PC-3 (cell line): ENCODE data around the gene GANC. TPM values are rescaled to one million over a fixed set of nuclear protein-coding genes. Genes with fewer than 3 reads are reported as not detected.
"Not testable (repeated sequence)": the region's sequence is repeated elsewhere in the genome, so short reads cannot be mapped to it uniquely, and the experiment has no call there.

Source experiments
- ATAC-seq: fragments of 200-7000 bp; cut with Tn5 transposase; 2 replicates; pipeline ENCODE4 v1.9.1; 2020; ENCODE audit warnings: mild to moderate bottlenecking, moderate library complexity
- BruUV-seq: library from RNA; stranded (reverse); fragments of 400-500 nt; replicated peaks from 2 replicates; lab custom pipeline; 2021; lab: Mats Ljungman, UMichigan
- CTCF ChIA-PET: fragments of 300-600 bp; sonication (Branson Sonifier 250); formaldehyde crosslinking; loops from one replicate; lab custom pipeline; 2022; ENCODE audit warnings: antibody characterized with exemption; lab: Charles Lee
- POLR2A ChIA-PET: fragments of 300-600 bp; sonication (Branson Sonifier 250); formaldehyde crosslinking; loops from one replicate; lab custom pipeline; 2022; ENCODE audit warnings: antibody characterized with exemption; ENCODE audit not compliant: unreplicated experiment; lab: Charles Lee
- DNase-seq: peaks from one replicate; pipeline ENCODE4 v3.0.0-alpha.2; 2015
- H2AFZ ChIP-seq: fragments of 300-600 bp; sonication (generic); 2 replicates; pipeline ENCODE4 v1.6.0; 2016; ENCODE audit warnings: antibody characterized with exemption, low read length
- H3F3A ChIP-seq: fragments of 300-600 bp; sonication (generic); one replicate; pipeline ENCODE4 v1.6.0; 2017; ENCODE audit warnings: antibody characterized with exemption, low read length, control low read depth, mild to moderate bottlenecking; ENCODE audit not compliant: unreplicated experiment
- H3K27ac ChIP-seq: fragments of 300-600 bp; sonication (generic); 2 replicates; pipeline ENCODE4 v1.5.1; 2016; ENCODE audit warnings: mild to moderate bottlenecking, low read length
- H3K27me3 ChIP-seq: fragments of 300-600 bp; sonication (generic); 2 replicates; pipeline ENCODE4 v1.6.1; 2016; ENCODE audit warnings: low read length, mixed read lengths
- H3K36me3 ChIP-seq: fragments of 300-600 bp; sonication (generic); 2 replicates; pipeline ENCODE4 v1.6.1; 2016; ENCODE audit warnings: low read depth, mixed run types, low read length, mixed read lengths
- H3K4me1 ChIP-seq: fragments of 300-600 bp; sonication (generic); 2 replicates; pipeline ENCODE4 v1.5.1; 2016; ENCODE audit warnings: low read length; ENCODE audit not compliant: insufficient read depth
- H3K4me2 ChIP-seq: fragments of 300-600 bp; sonication (generic); 2 replicates; pipeline ENCODE4 v1.6.0; 2016; ENCODE audit warnings: low read length
- H3K4me3 ChIP-seq: fragments of 300-600 bp; sonication (generic); 2 replicates; pipeline ENCODE4 v1.5.1; 2016; ENCODE audit warnings: mild to moderate bottlenecking, low read length, mixed read lengths
- H3K79me2 ChIP-seq: fragments of 300-600 bp; sonication (generic); 2 replicates; pipeline ENCODE4 v1.6.1; 2017; ENCODE audit warnings: low read length, mixed read lengths
- H3K9ac ChIP-seq: fragments of 300-600 bp; sonication (generic); 2 replicates; pipeline ENCODE4 v1.6.0; 2016; ENCODE audit warnings: mild to moderate bottlenecking, low read length
- H3K9me2 ChIP-seq: fragments of 300-600 bp; sonication (generic); replicated peaks from 2 replicates; pipeline ENCODE4 v1.6.1; 2016; ENCODE audit warnings: mixed run types, low read length, mixed read lengths
- H3K9me3 ChIP-seq: fragments of 300-600 bp; sonication (generic); 2 replicates; pipeline ENCODE4 v1.6.1; 2016; ENCODE audit warnings: low read length, mixed read lengths
- H4K20me1 ChIP-seq: fragments of 300-600 bp; sonication (generic); 2 replicates; pipeline ENCODE4 v1.6.1; 2016; ENCODE audit warnings: low read length, mixed read lengths
- CTCF ChIP-seq: fragments of 300-600 bp; sonication (generic); conservative IDR thresholded peaks from 2 replicates; pipeline ENCODE4 v1.5.1; 2017; ENCODE audit warnings: antibody characterized with exemption, low read depth, mild to moderate bottlenecking, low read length
- EZH2 ChIP-seq: fragments of 300-600 bp; sonication (generic); IDR thresholded peaks from one replicate; pipeline ENCODE4 v1.6.1; 2017; ENCODE audit warnings: antibody characterized with exemption, mild to moderate bottlenecking, low read length; ENCODE audit not compliant: unreplicated experiment
- EZH2phosphoT487 ChIP-seq: fragments of 300-600 bp; sonication (generic); IDR thresholded peaks from 2 replicates; pipeline ENCODE4 v1.6.1; 2018; ENCODE audit warnings: mild to moderate bottlenecking, antibody characterized with exemption, low read length, borderline replicate concordance
- intact Hi-C: fragments of 100-400 bp; cut with micrococcal nuclease; formaldehyde crosslinking; loops from 2 replicates; pipeline ENCODE4 v1.9.0; 2023
- total RNA-seq: library from RNA; depleted of rRNA; stranded (reverse); fragments of >200 nt; gene quantifications from 2 replicates; pipeline ENCODE4 v1.2.3, GENCODE V29; 2014

GANC gene
- total RNA-seq, 1 experiment from 2014 or later = 12.4 TPM

GRCh38 chr15:42228036-42228435, 45.0 kb upstream of the GANC start:
- Histone ChIP-seq H3F3A (no peaks in the 10 kb centered on the region), H3K27ac (no peak overlapping the region), H2AFZ (no peak overlapping the region), H3K9me2 (no peaks in the 10 kb centered on the region), H3K36me3 (peaks cover 54% of the 10 kb centered on the region), H3K27me3 (no peaks in the 10 kb centered on the region), H3K9me3 (no peaks in the 10 kb centered on the region), H3K4me3 (no peak overlapping the region), H4K20me1 (no peaks in the 10 kb centered on the region), H3K9ac (no peak overlapping the region), H3K79me2 (no peaks in the 10 kb centered on the region), H3K4me2 (no peak overlapping the region), H3K4me1 (no peaks in the 10 kb centered on the region)
- TF ChIP-seq CTCF (no peak), EZH2phosphoT487 (no peak), EZH2 (no peak)
- no peak for ATAC-seq
- ChIA-PET POLR2A (interaction anchor here (0.6 to 0.7 kb wide), 2 partner anchors 20 to 42 kb away, joined by 3 to 4 read pairs; partner anchors contain the start of gene VPS39), CTCF (interaction anchor here (1.1 kb wide), 1 partner anchor 157 kb away, joined by 3 read pairs; no protein-coding TSS in a partner anchor)
- BruUV-seq = no TSS peak
- DNase-seq = no peak
- intact Hi-C loops = no loop called here

GRCh38 chr15:42228981-42229380, 44.0 kb upstream of the GANC start:
- DNase-seq, H4K20me1 ChIP-seq, H3K4me2 ChIP-seq, H3K79me2 ChIP-seq, BruUV-seq, H3K27ac ChIP-seq, ATAC-seq, H3K9me3 ChIP-seq, H3K9ac ChIP-seq, H3K27me3 ChIP-seq, H3F3A ChIP-seq, H3K9me2 ChIP-seq, H3K4me1 ChIP-seq, H3K4me3 ChIP-seq, intact Hi-C loops, H2AFZ ChIP-seq: not testable (repeated sequence)
- ChIA-PET POLR2A (interaction anchor here (0.7 kb wide), 1 partner anchor 21 kb away, joined by 3 read pairs; the partner anchor contains the start of gene VPS39), CTCF (interaction anchor here (0.6 to 1.1 kb wide), 3 partner anchors 39 to 156 kb away, joined by 3 to 6 read pairs (median 5); no protein-coding TSS in a partner anchor)
- H3K36me3 ChIP-seq = peaks cover 55% of the 10 kb centered on the region

GRCh38 chr15:42231088-42231487, 41.9 kb upstream of the GANC start:
- no peak for TF ChIP-seq CTCF
- no peak for TF ChIP-seq EZH2
- no peak for TF ChIP-seq EZH2phosphoT487
- no peaks in the 10 kb centered on the region for H3K27me3 ChIP-seq
- no peaks in the 10 kb centered on the region for H4K20me1 ChIP-seq
- H3K27ac ChIP-seq = no peak overlapping the region
- ChIA-PET POLR2A (no interaction called here), CTCF (no interaction called here)
- H3K4me3 ChIP-seq = no peak overlapping the region
- DNase-seq = no peak
- ATAC-seq = no peak
- no peak overlapping the region for H3K9ac ChIP-seq
- peaks cover 55% of the 10 kb centered on the region for H3K36me3 ChIP-seq
- no TSS peak for BruUV-seq
- H3K4me2 ChIP-seq = no peak overlapping the region
- intact Hi-C loops = no loop called here
- no peaks in the 10 kb centered on the region for H3K9me3 ChIP-seq
- H3K4me1 ChIP-seq = no peaks in the 10 kb centered on the region
- H3F3A ChIP-seq = no peaks in the 10 kb centered on the region
- H2AFZ ChIP-seq = no peak overlapping the region
- H3K79me2 ChIP-seq = no peaks in the 10 kb centered on the region
- no peaks in the 10 kb centered on the region for H3K9me2 ChIP-seq
